Measurements from ENCODE around the gene NXNL2. TPM values are rescaled to one million over a fixed set of nuclear protein-coding genes. Genes with fewer than 3 reads are reported as not detected.

The NXNL2 gene
- total and polyA plus RNA-seq, 4 experiments from 2014 or later: not detected

GRCh38 chr9:88567870-88568269 is 32.9 kb downstream of the NXNL2 start:
- Histone ChIP-seq H3K9me3 (ENCODE audit: control insufficient read depth in 1 of 2, low read length in 2 of 2) (no peaks in the 10 kb centered on the region), H3K4me1 (ENCODE audit: insufficient read depth, low read length) (no peaks in the 10 kb centered on the region), H3K27ac (ENCODE audit: low read depth, low read length) (no peak overlapping the region), H3K4me3 (ENCODE audit: low read length in 2 of 2) (no peak overlapping the region), H3K27me3 (ENCODE audit: insufficient read depth, low read length) (no peaks in the 10 kb centered on the region), H3K36me3 (ENCODE audit: insufficient read depth, low read length) (no peaks in the 10 kb centered on the region)
- H3K9me3 Mint-ChIP-seq: peaks cover 0 to 2% (median 0%) of the 10 kb centered on the region in 8 donors
- no peak for DNase-seq
- H3K27me3 Mint-ChIP-seq: peaks cover 0 to 3% of the 10 kb centered on the region in 2 donors
- H3K4me3 Mint-ChIP-seq: no peak overlapping the region
- intact Hi-C loops (cut with micrococcal nuclease): no loop called here
- no peaks in the 10 kb centered on the region for H3K4me1 Mint-ChIP-seq
- ChIA-PET CTCF (ENCODE audit: partially characterized antibody) (interaction anchor here (0.9 kb wide), 1 partner anchor 9 kb away, joined by 3 read pairs; no protein-coding TSS in a partner anchor), POLR2A (ENCODE audit: partially characterized antibody) (no interaction called here)
- no peaks in the 10 kb centered on the region for H3K36me3 Mint-ChIP-seq
- H3K27ac Mint-ChIP-seq: no peak overlapping the region

- ChIA-PET POLR2A (ENCODE audit: partially characterized antibody) (no interaction called here), CTCF (ENCODE audit: partially characterized antibody) (no interaction called here)
- no peak for DNase-seq
- Histone ChIP-seq H3K9me3 (ENCODE audit: control insufficient read depth in 1 of 2, low read length in 2 of 2) (no peaks in the 10 kb centered on the region), H3K4me3 (ENCODE audit: low read length in 2 of 2) (no peak overlapping the region), H3K36me3 (ENCODE audit: insufficient read depth, low read length) (no peaks in the 10 kb centered on the region), H3K27me3 (ENCODE audit: insufficient read depth, low read length) (no peaks in the 10 kb centered on the region), H3K27ac (ENCODE audit: low read depth, low read length) (no peak overlapping the region), H3K4me1 (ENCODE audit: insufficient read depth, low read length) (no peaks in the 10 kb centered on the region)
- no peaks in the 10 kb centered on the region for H3K4me1 Mint-ChIP-seq
- H3K9me3 Mint-ChIP-seq: no peaks in the 10 kb centered on the region
- no peak overlapping the region for H3K27ac Mint-ChIP-seq
- H3K27me3 Mint-ChIP-seq: peaks cover 7 to 14% of the 10 kb centered on the region in 2 donors
- H3K4me3 Mint-ChIP-seq: no peak overlapping the region
- intact Hi-C loops (cut with micrococcal nuclease): no loop called here
- no peaks in the 10 kb centered on the region for H3K36me3 Mint-ChIP-seq
Observed at GRCh38 chr9:88571419-88571818, 36.4 kb downstream of the NXNL2 start.

GRCh38 chr9:88572684-88573083 is 37.7 kb downstream of the NXNL2 start:
- H3K9me3 Mint-ChIP-seq: no peaks in the 10 kb centered on the region

GRCh38 chr9:88574953-88575352 is 40.0 kb downstream of the NXNL2 start:
- POLR2A ChIA-PET (ENCODE audit: partially characterized antibody): no interaction called here
- Histone ChIP-seq H3K27ac (ENCODE audit: low read depth, low read length) (no peak overlapping the region), H3K4me3 (ENCODE audit: low read length in 2 of 2) (no peak overlapping the region), H3K4me1 (ENCODE audit: insufficient read depth, low read length) (peaks cover 7% of the 10 kb centered on the region), H3K36me3 (ENCODE audit: insufficient read depth, low read length) (no peaks in the 10 kb centered on the region), H3K27me3 (ENCODE audit: insufficient read depth, low read length) (no peaks in the 10 kb centered on the region), H3K9me3 (ENCODE audit: control insufficient read depth in 1 of 2, low read length in 2 of 2) (no peaks in the 10 kb centered on the region)
- no peak for DNase-seq
- Mint-ChIP-seq H3K36me3 (no peaks in the 10 kb centered on the region), H3K4me1 (peaks cover 0 to 3% (median 2%) of the 10 kb centered on the region in 4 donors), H3K27ac (no peak overlapping the region), H3K27me3 (peaks cover 9 to 17% of the 10 kb centered on the region in 2 donors), H3K4me3 (no peak overlapping the region), H3K9me3 (no peaks in the 10 kb centered on the region)
- intact Hi-C loops (cut with micrococcal nuclease): loop anchor here (5.0 kb wide), 1 partner anchor 1238 kb away; no protein-coding TSS in a partner anchor
- CTCF ChIA-PET (ENCODE audit: partially characterized antibody): interaction anchor here (1.0 kb wide), 1 partner anchor 403 kb away, joined by 3 read pairs; no protein-coding TSS in a partner anchor

More at GRCh38 chr9:88572684-88573083, 37.7 kb downstream of the NXNL2 start:
- Histone ChIP-seq H3K9me3 (ENCODE audit: control insufficient read depth in 1 of 2, low read length in 2 of 2) (no peaks in the 10 kb centered on the region), H3K27me3 (ENCODE audit: insufficient read depth, low read length) (no peaks in the 10 kb centered on the region), H3K4me3 (ENCODE audit: low read length in 2 of 2) (no peak overlapping the region), H3K27ac (ENCODE audit: low read depth, low read length) (no peak overlapping the region), H3K36me3 (ENCODE audit: insufficient read depth, low read length) (no peaks in the 10 kb centered on the region), H3K4me1 (ENCODE audit: insufficient read depth, low read length) (no peaks in the 10 kb centered on the region)
- intact Hi-C loops (cut with micrococcal nuclease): no loop called here
- Mint-ChIP-seq H3K4me3 (no peak overlapping the region), H3K27ac (no peak overlapping the region), H3K36me3 (no peaks in the 10 kb centered on the region), H3K27me3 (peaks cover 7 to 14% of the 10 kb centered on the region in 2 donors), H3K4me1 (no peaks in the 10 kb centered on the region)
- ChIA-PET CTCF (ENCODE audit: partially characterized antibody) (no interaction called here), POLR2A (ENCODE audit: partially characterized antibody) (no interaction called here)
- DNase-seq: no peak

GRCh38 chr9:88577256-88578120 is 42.5 kb downstream of the NXNL2 start:
- intact Hi-C loops (cut with micrococcal nuclease): loop anchor here (1.0 to 5.0 kb wide), 2 partner anchors 471 to 1240 kb away; no protein-coding TSS in a partner anchor
- no peak for DNase-seq
- H3K4me1 Mint-ChIP-seq: peaks cover 0 to 3% (median 2%) of the 10 kb centered on the region in 4 donors
- Histone ChIP-seq H3K27me3 (ENCODE audit: insufficient read depth, low read length) (no peaks in the 10 kb centered on the region), H3K4me3 (ENCODE audit: low read length in 2 of 2) (no peak overlapping the region), H3K4me1 (ENCODE audit: insufficient read depth, low read length) (peaks cover 7% of the 10 kb centered on the region), H3K36me3 (ENCODE audit: insufficient read depth, low read length) (no peaks in the 10 kb centered on the region), H3K27ac (ENCODE audit: low read depth, low read length) (no peak overlapping the region), H3K9me3 (ENCODE audit: control insufficient read depth in 1 of 2, low read length in 2 of 2) (no peaks in the 10 kb centered on the region)
- no peak overlapping the region for H3K4me3 Mint-ChIP-seq
- H3K9me3 Mint-ChIP-seq: no peaks in the 10 kb centered on the region
- no peak overlapping the region for H3K27ac Mint-ChIP-seq
- CTCF ChIA-PET (ENCODE audit: partially characterized antibody): interaction anchor here (0.8 to 1.1 kb wide), 4 partner anchors 9 to 405 kb away, joined by 3 to 5 read pairs (median 4); no protein-coding TSS in a partner anchor
- H3K27me3 Mint-ChIP-seq: peaks cover 10 to 19% of the 10 kb centered on the region in 2 donors
- H3K36me3 Mint-ChIP-seq: no peaks in the 10 kb centered on the region
- POLR2A ChIA-PET (ENCODE audit: partially characterized antibody): no interaction called here

- H3K27ac ChIP-seq (ENCODE audit: low read depth, low read length): no peak overlapping the region
- no peak overlapping the region for H3K4me3 ChIP-seq (ENCODE audit: low read length in 2 of 2)
- H3K9me3 Mint-ChIP-seq: no peaks in the 10 kb centered on the region
- H3K27me3 ChIP-seq (ENCODE audit: insufficient read depth, low read length): no peaks in the 10 kb centered on the region
- H3K4me3 Mint-ChIP-seq: peak overlapping the region in 7 of 8 donors; percentile 6 to 76 (median 61)
- peaks cover 7% of the 10 kb centered on the region for H3K4me1 ChIP-seq (ENCODE audit: insufficient read depth, low read length)
- ChIA-PET POLR2A (ENCODE audit: partially characterized antibody) (no interaction called here), CTCF (ENCODE audit: partially characterized antibody) (interaction anchor here (0.9 to 1.2 kb wide), 3 partner anchors 10 to 407 kb away, joined by 3 to 4 read pairs (median 3); no protein-coding TSS in a partner anchor)
- H3K36me3 Mint-ChIP-seq: no peaks in the 10 kb centered on the region
- intact Hi-C loops (cut with micrococcal nuclease): loop anchor here (1.0 to 5.0 kb wide), 2 partner anchors 472 to 1241 kb away; no protein-coding TSS in a partner anchor
- peak overlapping the region in 1 of 7 donors; percentile 57 for H3K27ac Mint-ChIP-seq
- peaks cover 10 to 15% of the 10 kb centered on the region in 2 donors for H3K27me3 Mint-ChIP-seq
- peak; percentile 35 to 48 (median 43) for DNase-seq
- H3K36me3 ChIP-seq (ENCODE audit: insufficient read depth, low read length): no peaks in the 10 kb centered on the region
- peaks cover 0 to 3% (median 2%) of the 10 kb centered on the region in 4 donors for H3K4me1 Mint-ChIP-seq
- H3K9me3 ChIP-seq (ENCODE audit: control insufficient read depth in 1 of 2, low read length in 2 of 2): no peaks in the 10 kb centered on the region
Observed at GRCh38 chr9:88578121-88579049, 43.4 kb downstream of the NXNL2 start.
